Stimulated activated naive CD8-positive, alpha-beta T cell treated with anti-CD3 and anti-CD28 coated beads, Interleukin-15, Interleukin-2, amounts not matched to agents 100 ng/mL and 50 ng/mL, for 24 hours (primary cell): Measurements from ENCODE around the gene CLPX.

Source experiments
- H3K27ac Mint-ChIP-seq: one replicate; pipeline ENCODE4 v1.8.0; 2021; ENCODE audit warnings: mild to moderate bottlenecking, mixed read lengths
- H3K27me3 Mint-ChIP-seq: one replicate; pipeline ENCODE4 v1.8.0; 2021; ENCODE audit warnings: mixed read lengths
- H3K36me3 Mint-ChIP-seq: one replicate; pipeline ENCODE4 v1.8.0; 2021; ENCODE audit warnings: low read depth, mixed read lengths
- H3K4me1 Mint-ChIP-seq: one replicate; pipeline ENCODE4 v1.8.0; 2021; ENCODE audit warnings: low read depth, mixed read lengths
- H3K4me3 Mint-ChIP-seq: one replicate; pipeline ENCODE4 v1.8.0; 2021; ENCODE audit warnings: mild to moderate bottlenecking, mixed read lengths
- H3K9me3 Mint-ChIP-seq: one replicate; pipeline ENCODE4 v1.8.0; 2021; ENCODE audit warnings: mixed read lengths

The CLPX gene

DNA sequence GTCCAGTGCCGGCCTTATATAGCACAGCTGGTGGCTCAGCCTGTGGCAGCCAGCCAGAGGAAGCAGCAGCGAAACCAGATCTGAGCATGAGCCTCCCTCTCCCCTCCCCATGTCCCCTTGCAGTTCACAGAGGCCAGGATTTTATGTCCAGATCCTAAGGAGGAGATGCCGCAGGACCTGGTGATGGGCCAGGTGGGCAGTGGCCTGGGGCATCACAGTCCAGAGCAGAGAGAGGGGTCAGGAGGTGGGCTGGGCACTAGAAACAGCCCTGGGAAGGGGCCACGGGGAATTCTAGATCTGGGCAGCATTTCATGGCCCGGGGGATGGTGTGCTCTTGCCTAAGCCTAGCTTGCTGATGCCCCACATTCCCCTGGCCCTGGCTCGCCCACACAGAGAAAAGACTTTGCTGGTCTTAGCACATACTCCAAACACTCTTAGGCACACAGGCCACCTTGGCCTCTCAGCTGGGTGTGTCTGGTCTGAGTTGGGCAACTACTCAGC lies 26.4 kb upstream of the CLPX start:
- H3K4me1 Mint-ChIP-seq, result peaks cover under 1% of the 10 kb centered on the region
- H3K27ac Mint-ChIP-seq, result no peak overlapping the region
- H3K4me3 Mint-ChIP-seq, result no peak overlapping the region
- no peaks in the 10 kb centered on the region for H3K9me3 Mint-ChIP-seq
- H3K27me3 Mint-ChIP-seq, result no peaks in the 10 kb centered on the region
- H3K36me3 Mint-ChIP-seq, result no peaks in the 10 kb centered on the region

DNA sequence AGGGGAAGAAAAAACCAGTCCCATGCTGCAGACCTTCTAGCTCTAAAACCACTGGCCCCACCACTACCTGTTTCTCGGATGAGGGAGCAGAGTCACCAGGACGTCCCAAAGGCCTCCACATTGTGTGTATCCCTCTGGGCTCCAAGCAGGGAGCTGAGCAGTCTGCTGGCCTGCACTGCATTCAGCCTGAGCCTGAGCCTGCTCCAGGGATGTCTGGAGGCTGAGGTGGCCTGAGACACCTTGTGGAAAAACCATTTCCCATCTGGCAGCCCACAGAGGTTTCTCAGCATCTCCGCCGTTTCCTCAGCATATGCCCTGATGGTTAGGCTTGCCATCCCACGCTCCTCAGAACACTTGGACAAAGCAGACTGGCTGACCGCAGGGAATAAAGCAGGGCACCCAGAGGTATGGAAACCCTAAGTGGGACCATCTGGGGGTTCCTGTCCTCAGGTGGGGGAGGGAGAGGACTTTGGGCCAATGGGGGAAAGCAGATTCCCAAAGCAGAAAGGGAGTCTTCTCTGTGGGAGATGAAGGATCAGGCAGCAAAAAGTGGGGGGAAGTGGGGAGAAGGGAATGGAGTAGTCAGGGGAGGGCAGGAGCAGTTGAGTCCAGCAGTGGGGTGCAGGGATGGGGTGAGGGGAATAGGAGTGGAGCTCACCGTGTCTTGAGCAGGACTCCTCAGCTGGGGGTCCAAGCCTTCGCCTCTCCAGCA lies 25.8 kb upstream of the CLPX start, which contains the start of gene CILP:
CILP (minus strand) TSS at position 704 of the 712 bp plus-strand sequence. CDS start 1,718 bp downstream, outside the sequence.
- no peaks in the 10 kb centered on the region for H3K27me3 Mint-ChIP-seq
- H3K27ac Mint-ChIP-seq, result no peak within 1 kb of the TSS
- H3K4me1 Mint-ChIP-seq, result no peaks in the 10 kb centered on the region
- no peak within 1 kb of the TSS for H3K4me3 Mint-ChIP-seq
- no peaks in the 10 kb centered on the region for H3K9me3 Mint-ChIP-seq
- no peaks in the 10 kb centered on the region for H3K36me3 Mint-ChIP-seq

DNA sequence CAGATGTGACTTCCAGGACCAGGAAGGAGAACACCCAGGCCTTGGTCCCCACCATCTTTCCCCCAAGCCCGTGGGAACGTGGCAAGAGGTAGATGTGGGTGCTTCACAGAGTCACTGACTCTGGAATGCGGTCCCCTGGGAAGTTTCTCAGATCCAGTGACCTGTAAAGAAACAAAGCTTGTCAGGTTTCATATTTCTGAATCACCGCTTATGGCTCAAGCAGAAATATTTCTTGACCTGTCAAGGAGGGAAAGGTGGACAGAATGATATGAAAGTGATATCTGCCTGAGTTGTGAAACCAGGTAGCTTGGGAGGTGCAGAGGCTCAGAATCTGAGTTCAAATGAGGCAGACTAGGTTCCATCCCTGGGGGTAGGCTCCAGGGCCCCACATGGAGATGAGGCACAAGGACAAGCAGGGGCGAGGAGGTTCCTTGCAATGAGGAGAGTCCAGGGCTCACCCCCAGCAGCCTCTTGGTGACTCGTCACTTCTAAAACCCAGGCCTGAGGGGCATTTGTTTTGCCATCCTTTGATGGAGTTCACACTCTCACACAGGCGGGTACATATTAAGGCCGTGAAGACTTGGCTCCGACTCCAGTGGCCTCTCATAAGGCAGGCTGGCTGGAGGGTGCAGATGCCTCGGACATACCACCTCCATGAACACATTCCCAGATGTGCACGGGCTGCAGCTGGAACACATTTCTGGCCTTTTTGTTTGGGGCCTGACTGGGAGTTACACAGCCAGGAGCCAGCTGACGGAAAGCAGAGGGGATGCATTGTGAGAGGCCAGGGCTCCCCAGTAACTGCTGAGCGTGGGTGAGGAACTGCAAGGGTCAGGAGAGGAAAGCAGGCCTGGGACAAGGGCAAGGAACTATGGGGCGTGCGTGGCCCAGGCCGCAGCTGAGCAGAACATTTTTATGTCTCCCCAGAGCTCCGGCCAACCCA lies 24.8 kb upstream of the CLPX start:
- no peaks in the 10 kb centered on the region for H3K9me3 Mint-ChIP-seq
- no peaks in the 10 kb centered on the region for H3K4me1 Mint-ChIP-seq
- no peaks in the 10 kb centered on the region for H3K27me3 Mint-ChIP-seq
- H3K36me3 Mint-ChIP-seq, result no peaks in the 10 kb centered on the region
- no peak overlapping the region for H3K4me3 Mint-ChIP-seq
- H3K27ac Mint-ChIP-seq, result no peak overlapping the region

DNA sequence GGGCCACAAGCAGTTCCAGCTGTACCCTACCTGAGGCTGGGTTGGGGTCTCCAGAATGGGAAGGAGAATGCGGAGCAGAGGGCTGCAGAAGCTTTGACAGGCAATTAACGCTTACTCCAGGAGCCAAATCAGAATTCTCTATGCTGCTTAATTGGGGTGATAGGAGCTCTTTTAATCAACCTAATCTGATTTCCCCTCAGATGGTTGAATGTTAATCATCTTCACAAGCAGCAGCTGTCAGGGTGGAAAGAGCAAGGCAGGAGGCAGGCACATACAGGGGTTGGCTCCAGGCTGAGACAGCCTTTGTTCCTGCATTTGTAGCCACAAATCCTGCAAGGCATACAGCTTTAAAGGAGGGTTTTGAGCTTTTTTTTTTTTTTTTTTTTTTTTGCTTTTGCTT lies 23.5 kb upstream of the CLPX start:
- no peak overlapping the region for H3K4me3 Mint-ChIP-seq
- no peaks in the 10 kb centered on the region for H3K36me3 Mint-ChIP-seq
- H3K9me3 Mint-ChIP-seq, result no peaks in the 10 kb centered on the region
- no peaks in the 10 kb centered on the region for H3K4me1 Mint-ChIP-seq
- no peaks in the 10 kb centered on the region for H3K27me3 Mint-ChIP-seq
- H3K27ac Mint-ChIP-seq, result no peak overlapping the region

- Mint-ChIP-seq H3K4me1 (no peaks in the 10 kb centered on the region), H3K27me3 (no peaks in the 10 kb centered on the region), H3K27ac (no peak overlapping the region), H3K4me3 (no peak overlapping the region), H3K36me3 (no peaks in the 10 kb centered on the region), H3K9me3 (no peaks in the 10 kb centered on the region)
Measured at GRCh38 chr15:65207280-65207840, 22.2 kb upstream of the CLPX start.

- no peaks in the 10 kb centered on the region for H3K4me1 Mint-ChIP-seq
- no peak overlapping the region for H3K27ac Mint-ChIP-seq
- no peaks in the 10 kb centered on the region for H3K27me3 Mint-ChIP-seq
- no peak overlapping the region for H3K4me3 Mint-ChIP-seq
- H3K9me3 Mint-ChIP-seq, result no peaks in the 10 kb centered on the region
- no peaks in the 10 kb centered on the region for H3K36me3 Mint-ChIP-seq
Measured at GRCh38 chr15:65206750-65207149, 21.6 kb upstream of the CLPX start.

GRCh38 chr15:65204931-65205660 lies 20.0 kb upstream of the CLPX start:
- H3K4me1 Mint-ChIP-seq, result no peaks in the 10 kb centered on the region
- H3K9me3 Mint-ChIP-seq, result no peaks in the 10 kb centered on the region
- H3K4me3 Mint-ChIP-seq, result no peak overlapping the region

GRCh38 chr15:65204236-65204930 lies 19.2 kb upstream of the CLPX start:
- no peaks in the 10 kb centered on the region for H3K36me3 Mint-ChIP-seq
- no peak overlapping the region for H3K4me3 Mint-ChIP-seq
- H3K27me3 Mint-ChIP-seq, result no peaks in the 10 kb centered on the region
- no peaks in the 10 kb centered on the region for H3K9me3 Mint-ChIP-seq
- H3K4me1 Mint-ChIP-seq, result no peaks in the 10 kb centered on the region
- H3K27ac Mint-ChIP-seq, result no peak overlapping the region

More at GRCh38 chr15:65204931-65205660, 20.0 kb upstream of the CLPX start:
- Mint-ChIP-seq H3K36me3 (no peaks in the 10 kb centered on the region), H3K27ac (no peak overlapping the region), H3K27me3 (no peaks in the 10 kb centered on the region)

- H3K36me3 Mint-ChIP-seq, result no peaks in the 10 kb centered on the region
- H3K27ac Mint-ChIP-seq, result no peak overlapping the region
- no peaks in the 10 kb centered on the region for H3K4me1 Mint-ChIP-seq
- no peaks in the 10 kb centered on the region for H3K9me3 Mint-ChIP-seq
- H3K27me3 Mint-ChIP-seq, result no peaks in the 10 kb centered on the region
- H3K4me3 Mint-ChIP-seq, result no peak overlapping the region
Measured at GRCh38 chr15:65201918-65202317, 16.8 kb upstream of the CLPX start.

- Mint-ChIP-seq H3K27me3 (no peaks in the 10 kb centered on the region), H3K9me3 (no peaks in the 10 kb centered on the region), H3K4me3 (no peak overlapping the region), H3K27ac (no peak overlapping the region), H3K4me1 (no peaks in the 10 kb centered on the region), H3K36me3 (no peaks in the 10 kb centered on the region)
Measured at GRCh38 chr15:65198571-65198970, 13.4 kb upstream of the CLPX start.

GRCh38 chr15:65197337-65197645 lies 12.1 kb upstream of the CLPX start:
- Mint-ChIP-seq H3K4me3 (no peak overlapping the region), H3K27me3 (no peaks in the 10 kb centered on the region), H3K27ac (no peak overlapping the region), H3K9me3 (no peaks in the 10 kb centered on the region), H3K36me3 (no peaks in the 10 kb centered on the region), H3K4me1 (no peaks in the 10 kb centered on the region)

GRCh38 chr15:65196637-65197336 lies 11.6 kb upstream of the CLPX start:
- Mint-ChIP-seq H3K27ac (no peak overlapping the region), H3K4me1 (no peaks in the 10 kb centered on the region), H3K4me3 (no peak overlapping the region), H3K36me3 (no peaks in the 10 kb centered on the region), H3K27me3 (no peaks in the 10 kb centered on the region), H3K9me3 (no peaks in the 10 kb centered on the region)

DNA sequence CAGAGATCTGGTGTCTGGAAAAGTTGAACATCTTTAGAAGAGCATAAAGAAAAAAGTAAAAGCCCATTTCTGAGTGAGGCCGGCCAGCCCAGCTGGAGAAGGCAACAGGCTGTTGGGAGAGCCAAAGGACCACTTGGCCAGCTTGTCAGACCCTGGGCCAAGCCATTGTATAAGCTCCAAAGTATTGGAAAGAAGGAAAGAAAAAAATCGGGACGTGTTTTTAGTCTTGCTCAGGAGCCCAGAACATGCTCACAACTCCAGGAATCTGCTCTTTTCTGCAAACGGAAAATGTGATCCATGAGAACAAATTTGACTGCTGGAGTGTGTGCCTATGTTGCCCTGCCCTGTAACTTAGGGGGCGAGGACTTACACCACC lies 10.4 kb upstream of the CLPX start:
- no peaks in the 10 kb centered on the region for H3K27me3 Mint-ChIP-seq
- no peaks in the 10 kb centered on the region for H3K36me3 Mint-ChIP-seq
- H3K4me3 Mint-ChIP-seq, result no peak overlapping the region
- no peaks in the 10 kb centered on the region for H3K9me3 Mint-ChIP-seq
- no peak overlapping the region for H3K27ac Mint-ChIP-seq
- no peaks in the 10 kb centered on the region for H3K4me1 Mint-ChIP-seq
